Dermis blood vessel endothelial cell (primary cell): ENCODE results near the gene SFXN5. TPM values are rescaled to one million over a fixed set of nuclear protein-coding genes. Genes with fewer than 3 reads are reported as not detected.
"Not testable (repeated sequence)": the region's sequence is repeated elsewhere in the genome, so short reads cannot be mapped to it uniquely, and the experiment has no call there.

ENCODE experiments used
- DNase-seq: peaks from one replicate; pipeline ENCODE4 v3.0.0; 2010
- total RNA-seq: library from RNA; depleted of rRNA; stranded (reverse); fragments of >200 nt; gene quantifications from 2 replicates; pipeline ENCODE4 v1.2.3, GENCODE V29; 2014

The SFXN5 gene, protein sequence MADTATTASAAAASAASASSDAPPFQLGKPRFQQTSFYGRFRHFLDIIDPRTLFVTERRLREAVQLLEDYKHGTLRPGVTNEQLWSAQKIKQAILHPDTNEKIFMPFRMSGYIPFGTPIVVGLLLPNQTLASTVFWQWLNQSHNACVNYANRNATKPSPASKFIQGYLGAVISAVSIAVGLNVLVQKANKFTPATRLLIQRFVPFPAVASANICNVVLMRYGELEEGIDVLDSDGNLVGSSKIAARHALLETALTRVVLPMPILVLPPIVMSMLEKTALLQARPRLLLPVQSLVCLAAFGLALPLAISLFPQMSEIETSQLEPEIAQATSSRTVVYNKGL
- total RNA-seq, result 16.3 and 16.5 TPM in 2 replicates

DNA sequence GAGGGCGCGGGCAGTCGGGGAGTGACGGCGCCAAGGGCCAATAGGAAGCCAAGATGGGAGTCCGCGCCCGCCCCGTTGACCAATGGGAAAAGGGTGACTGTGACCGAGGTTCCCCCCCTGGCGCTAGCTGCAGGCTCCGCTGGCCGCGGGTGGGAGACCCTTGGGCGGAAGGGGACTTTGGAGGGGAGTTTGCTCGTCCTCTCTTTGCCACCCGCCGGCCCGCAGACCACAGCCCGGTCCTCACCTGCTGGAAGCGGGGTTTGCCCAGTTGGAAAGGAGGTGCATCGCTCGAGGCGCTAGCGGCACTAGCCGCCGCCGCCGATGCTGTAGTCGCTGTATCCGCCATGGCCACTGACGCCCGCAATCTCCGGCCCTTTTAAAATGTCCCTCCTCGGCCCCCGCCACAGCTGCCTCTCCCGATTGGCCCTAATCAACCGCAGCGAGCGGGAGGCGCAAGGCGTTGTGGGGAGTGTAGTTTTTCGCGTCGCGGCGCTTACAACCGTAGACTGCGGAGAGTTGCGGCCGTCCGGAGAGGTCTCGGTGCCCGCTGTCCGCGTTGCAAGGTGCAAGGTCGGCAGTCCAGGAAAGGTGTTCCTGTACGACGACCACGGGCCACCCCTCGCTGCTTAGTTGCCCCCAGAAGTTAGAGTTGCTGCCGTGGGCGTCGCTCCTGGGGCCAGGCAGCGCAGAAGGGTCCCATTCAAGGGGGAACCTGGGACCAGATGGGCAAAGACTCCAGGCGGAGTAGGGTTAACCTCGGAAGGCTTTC is at the start of gene SFXN5:
Gene SFXN5 (minus strand): TSS at position 353 of the 769 bp plus-strand sequence. CDS start 7 bp downstream, at position 346.
- DNase-seq, result peak; percentile 97

DNA sequence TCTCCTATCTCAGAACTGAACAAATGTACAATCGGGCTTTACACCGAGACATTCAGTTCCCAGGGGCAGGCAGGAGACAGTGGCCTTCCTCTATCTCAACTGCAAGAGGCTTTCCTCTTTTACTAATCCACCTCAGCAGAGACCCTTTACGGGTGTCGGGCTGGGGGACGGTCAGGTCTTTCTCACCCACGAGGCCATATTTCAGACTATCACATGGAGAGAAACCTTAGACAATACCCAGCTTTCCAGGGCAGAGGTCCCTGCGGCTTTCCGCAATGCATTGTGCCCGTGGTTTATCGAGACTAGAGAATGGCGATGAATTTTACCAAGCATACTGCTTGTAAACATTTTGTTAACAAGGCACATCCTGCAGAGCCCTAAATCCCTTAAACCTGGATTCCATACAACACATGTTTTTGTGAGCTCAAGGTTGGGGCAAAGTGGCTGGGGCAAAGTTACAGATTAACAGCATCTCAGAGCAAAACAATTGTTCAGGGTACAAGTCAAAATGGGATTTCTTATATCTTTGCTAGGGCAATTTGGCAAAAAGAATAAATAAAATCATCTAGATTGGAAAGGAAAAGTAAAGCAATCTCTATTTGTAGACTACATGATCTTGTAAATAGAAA is 48.2 kb upstream of the SFXN5 start:
- not testable (repeated sequence) for DNase-seq

DNA sequence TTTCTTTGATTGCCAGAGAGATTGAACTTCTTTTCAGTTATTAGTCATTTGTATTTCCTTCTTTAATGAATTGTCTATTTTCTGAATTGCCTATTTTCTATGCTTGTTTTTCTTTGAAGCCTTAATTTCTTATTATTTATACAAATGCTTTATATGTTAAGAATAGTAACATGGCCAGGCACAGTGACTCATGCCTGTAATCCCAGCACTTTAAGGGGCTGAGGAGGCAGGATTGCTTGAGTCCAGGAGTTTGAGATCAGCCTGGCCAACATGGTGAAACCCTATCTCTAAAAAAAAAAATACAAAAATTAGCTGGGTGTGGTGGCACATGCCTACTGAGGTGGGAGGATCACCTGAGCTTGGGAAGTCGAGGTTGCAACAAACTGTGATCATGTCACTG is 45.9 kb upstream of the SFXN5 start:
- DNase-seq, result no peak

DNA sequence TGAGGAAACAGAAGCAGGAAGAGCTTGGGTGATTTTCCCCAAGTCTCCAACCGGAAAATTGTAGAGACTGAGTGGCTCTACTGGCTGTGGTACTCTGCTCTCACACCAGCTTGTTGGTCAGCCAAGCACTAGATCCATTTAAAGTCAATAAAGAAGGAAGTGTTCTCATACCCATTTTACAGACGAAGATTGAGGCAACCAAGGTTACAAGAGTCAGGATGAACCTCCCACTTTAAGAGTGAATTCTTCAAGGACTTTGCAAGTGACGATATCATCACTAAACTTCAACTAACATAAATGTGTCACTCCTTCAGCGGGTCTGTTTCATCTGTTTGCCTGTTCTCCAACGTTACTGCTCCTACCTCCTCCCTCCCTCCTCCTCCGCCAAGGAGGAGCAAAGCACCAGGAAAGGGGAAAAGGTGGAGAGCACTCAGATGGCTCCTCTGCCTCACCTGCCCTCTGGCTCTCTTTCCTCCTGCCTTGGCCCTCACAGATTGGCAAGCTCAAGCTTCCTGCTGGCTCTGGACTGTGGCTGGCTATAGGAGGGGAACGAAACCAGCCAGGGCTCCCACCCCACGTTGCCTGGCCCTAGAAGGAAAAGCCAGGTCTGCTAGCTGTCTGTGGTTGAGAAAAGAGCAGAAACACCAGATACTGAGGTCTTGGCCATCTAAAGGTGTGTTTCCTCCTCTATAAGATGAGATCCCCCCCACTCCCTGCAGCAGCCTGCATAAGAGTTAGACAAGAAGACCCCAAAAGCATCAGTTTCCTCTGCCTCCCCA is 44.9 kb upstream of the SFXN5 start:
- no peak for DNase-seq

DNA sequence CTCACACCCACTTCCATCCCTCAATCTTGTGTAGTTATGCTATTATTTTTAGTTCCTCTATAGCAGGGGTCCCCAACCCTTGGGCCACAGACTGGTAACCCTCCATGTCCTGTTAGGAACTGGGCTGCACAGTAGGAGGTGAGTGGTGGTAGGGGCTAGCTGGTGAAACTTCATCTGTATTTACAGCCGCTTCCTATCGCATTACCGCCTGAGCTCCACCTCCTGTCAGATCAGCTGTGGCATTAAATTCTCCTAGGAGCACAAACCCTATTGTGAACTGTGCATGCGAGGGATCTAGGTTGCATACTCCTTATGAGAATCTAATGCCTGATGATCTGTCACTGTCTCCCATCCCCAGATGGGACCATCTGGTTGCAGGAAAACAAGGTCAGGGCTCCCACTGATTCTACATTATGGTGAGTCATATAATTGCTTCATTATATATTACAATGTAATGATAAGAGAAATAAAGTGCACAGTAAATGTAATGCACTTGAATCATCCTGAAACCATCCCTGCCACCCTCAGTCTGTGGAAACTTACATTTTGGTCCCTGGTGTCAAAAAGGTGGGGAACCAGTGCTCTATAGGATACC is 42.9 kb upstream of the SFXN5 start:
- DNase-seq, result no peak

DNA sequence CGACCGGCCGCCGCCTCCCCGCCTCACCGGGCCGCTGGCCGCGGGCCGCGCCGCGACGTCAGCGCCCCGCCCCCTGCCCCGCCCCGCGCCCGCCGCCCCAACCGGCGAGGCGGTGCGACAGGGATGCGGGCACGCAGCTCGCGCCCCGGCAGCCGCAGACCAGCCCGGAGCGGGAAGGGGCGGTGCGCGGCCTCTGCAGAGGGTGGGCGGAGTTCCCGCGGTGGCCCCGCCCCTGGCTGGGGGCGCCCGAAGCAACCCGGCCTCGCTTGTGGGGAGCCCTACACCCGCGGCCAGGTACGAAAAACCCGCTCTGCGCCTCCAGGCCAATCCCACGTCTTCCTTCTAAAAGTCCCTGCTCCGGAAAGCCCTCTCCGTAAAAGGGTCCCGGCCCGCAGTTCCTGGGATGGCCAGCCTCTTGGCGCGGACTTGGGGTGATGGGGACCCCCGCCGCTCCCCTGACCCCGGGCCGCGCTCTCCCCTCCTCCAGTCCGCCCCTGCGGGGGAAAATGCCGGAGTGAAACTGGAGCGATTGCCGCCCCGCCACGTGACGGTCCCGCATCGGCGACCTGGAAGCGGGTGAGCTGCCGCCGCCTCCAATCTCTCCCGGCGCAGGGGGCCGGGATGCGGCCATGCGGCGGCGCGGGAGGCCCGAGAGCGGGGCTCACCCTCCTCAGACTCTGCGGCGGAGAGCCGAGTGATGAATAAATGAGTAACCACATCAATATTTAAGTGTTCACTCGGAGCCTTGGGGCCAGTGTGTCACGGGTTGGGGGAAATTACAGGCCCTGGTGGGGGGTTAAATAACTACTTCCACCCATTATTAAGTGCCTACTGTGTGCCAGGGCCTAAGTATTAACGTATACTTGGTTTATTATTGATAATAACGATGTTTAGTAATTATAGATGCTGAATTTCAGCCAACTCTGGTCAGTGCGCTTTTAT is 41.7 kb upstream of the SFXN5 start, which contains the start of gene RAB11FIP5:
Gene RAB11FIP5 (minus strand): TSS at position 36 of the 942 bp plus-strand sequence. CDS start 171 bp downstream, outside the sequence.
- peak; percentile 81 for DNase-seq

DNA sequence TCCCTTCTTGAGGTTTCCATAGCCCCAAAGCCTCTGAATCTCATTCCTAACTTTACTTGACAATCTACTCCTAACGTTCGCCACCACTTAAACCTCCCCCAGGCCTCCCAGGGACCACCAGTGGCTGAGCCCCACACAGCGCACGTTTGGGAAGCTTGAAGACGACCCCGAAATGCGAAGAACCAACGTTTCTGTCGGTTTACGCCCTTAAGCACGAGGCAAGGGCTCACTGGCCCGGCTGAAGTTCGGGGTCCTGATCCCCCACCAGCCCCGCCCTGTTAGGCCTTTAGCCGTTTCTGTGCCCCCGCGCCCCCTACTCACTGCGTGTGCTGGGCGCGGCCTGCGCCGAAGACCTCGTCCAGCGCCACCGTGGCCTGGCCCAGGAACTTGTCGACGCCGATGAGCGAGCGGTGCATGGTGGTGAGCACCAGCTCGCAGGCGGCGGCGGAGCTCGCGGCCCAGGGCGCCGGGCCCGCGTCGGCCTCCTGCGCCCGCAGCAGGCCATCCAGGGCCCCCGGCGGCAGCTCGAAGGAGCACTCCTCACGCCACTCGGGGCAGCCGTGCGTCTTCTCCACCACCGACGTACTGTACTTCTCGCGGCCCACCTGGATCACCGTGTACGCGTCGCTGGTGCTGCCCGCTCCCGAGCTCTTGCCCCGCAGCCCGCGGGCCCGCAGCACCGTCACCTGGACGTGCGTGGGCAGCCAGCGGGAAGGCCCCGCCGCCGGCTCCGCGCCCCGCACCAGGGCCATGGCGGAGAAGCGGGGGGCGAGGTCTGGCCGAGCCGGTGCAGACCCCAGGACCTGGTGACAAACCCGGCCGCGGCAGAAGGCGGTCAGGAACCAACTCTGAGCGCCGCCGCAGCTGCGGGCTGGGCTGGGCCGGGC is 40.8 kb upstream of the SFXN5 start:
- peak; percentile 68 for DNase-seq

DNA sequence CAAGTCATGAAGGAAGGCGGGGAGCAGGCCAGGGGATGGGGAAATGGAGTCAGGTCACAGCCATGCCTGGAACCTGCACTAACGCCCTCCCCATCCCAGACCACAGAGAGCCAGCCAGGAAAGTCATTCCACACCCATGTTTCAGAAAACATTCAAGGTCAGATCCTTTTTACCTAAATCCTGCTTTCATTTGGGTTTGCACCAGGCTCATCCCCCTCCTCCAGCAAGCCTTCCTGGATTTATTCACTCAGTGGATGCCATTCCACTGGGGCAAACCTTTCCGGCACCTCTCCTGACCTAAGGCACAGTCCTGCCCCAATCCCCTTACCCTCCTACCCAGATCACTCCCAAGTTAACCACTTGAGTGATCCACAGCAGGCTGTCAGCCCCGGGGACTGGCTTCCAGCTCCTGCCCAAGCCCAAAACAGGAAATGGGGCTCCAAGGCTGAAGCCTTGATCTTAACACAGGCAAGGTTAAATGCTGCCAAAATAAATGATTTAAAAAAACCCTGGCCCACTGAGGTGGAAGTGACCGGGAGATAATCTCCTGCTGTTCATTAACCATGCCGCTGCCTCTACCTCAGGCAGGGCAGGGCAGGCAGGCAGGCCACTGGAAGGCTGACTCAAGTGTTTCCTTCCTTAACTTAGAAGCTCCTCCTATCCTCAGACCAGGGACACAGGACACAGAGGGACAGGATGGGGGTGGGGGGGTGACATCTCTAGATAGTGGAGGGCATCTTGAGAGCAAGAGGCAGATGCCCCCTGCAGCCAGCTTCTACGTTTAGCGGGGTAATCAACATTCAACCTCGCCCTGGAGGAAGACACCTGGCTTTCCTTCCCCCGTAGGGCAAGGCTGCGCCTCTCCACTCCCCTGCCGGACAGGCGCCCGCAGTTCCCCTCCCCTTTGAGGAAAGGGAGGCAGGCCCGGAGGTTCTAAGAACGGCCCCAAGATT is 39.8 kb upstream of the SFXN5 start:
- peak; percentile 71 for DNase-seq

DNA sequence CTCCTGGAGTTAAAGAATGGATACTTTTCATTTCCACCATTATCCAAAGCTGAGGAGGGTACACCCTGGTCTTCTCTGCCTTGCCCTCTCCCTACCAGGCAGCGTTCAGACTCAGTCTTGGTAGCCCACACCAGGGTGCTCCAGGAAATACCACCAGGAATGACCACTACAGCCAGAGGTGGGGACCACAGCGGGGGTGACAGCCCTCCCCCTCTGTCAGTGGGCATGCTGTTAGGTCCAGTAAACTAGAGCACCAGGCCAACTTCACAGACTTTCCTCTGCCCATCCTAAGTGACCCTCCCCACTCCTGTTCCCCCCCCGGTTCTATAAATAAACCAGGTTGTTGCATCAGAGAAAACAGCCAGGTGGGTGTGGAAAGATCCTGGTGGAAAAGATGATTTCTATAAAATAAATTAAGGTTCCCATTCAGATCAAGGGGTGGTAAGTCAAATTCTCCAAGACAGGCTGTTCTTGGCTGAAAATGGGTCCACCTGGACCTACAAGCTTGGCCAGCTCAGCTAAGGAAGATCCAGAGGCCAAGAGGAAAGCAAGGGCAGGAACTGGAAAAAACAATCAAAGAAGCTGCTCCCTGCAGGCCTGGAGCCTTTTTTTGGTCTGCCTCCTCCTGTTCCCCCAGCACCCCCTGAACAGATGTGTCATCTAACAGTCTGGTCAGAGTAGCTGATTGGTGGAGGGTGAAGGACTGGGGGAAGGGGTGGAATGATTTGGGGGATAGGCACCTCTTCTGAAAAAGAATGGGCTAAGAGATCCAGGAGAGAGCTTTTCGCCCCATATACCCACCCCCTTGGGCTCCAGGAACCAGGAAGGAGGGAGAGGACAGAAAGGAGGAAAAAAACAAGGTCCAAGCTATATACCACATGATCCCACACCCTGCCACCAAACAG is 38.9 kb upstream of the SFXN5 start:
- peak; percentile 28 for DNase-seq

DNA sequence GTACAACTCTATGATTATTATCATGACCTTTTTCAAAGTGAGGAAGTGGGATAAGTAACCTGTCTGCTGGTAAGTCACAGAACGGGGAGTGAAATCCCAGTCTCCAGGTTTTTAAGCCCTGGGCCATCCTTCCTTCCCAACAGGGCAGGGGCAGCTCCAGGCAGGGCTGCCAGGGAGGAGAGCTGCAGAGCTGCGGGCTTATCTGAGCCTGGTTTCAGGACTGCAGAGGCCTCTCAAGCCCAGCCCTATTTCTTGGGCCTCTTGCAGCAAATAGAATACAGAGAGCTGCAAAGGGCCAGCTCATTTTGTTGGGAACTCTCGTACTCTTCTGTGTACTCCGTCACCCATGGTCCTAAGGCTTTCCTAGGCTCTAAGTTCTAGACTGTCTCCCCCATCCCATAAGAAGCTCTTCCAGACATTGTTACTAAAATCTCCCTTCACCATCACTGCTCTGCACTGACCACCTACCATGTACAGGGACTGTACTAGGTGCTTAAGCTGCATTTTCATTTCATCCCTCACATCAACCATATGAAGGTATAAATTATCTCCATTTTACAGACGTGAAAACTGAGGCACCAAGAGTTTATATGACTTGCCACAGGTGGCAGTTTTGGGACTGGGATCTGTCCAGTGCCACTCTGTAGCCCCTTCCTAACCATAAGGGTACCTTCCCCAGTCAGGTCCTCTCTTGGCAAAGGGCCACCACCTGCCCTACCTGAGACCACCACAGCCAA is 38.1 kb upstream of the SFXN5 start:
- no peak for DNase-seq

DNA sequence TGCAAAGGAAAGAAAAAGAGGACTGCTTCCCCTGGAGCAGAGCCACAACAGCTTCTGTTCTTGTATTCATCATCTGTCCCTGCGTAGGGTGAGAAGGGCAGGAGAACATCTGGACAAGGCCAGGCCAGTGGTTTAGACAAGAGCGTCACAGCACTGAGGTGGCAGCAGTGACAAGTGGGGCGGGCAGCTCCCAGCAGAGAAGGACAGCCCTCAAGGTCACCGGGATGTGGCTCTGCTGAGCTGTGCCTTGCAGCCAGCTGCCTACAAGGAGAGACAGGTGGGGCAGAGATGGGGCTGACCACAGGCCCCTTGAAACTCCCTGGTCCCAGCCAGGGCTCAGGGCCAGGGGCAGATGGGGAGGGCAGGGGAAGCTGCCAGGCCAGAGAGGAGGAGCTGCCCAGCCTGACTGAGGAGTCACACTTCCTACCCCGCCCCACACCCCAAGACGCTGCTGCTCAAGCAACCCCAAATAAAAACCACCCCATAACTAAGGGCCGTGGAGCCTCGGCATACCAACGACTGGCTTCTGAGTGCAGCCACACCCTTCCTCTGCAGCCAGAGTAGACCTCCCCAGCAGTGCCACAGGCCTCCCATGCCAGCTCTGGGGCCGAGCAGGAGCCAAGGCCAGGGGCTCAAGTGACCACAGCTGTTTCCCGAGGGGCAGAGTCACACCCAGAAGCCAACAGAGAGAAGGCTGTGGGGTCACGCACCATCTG is 35.9 kb upstream of the SFXN5 start:
- no peak for DNase-seq

DNA sequence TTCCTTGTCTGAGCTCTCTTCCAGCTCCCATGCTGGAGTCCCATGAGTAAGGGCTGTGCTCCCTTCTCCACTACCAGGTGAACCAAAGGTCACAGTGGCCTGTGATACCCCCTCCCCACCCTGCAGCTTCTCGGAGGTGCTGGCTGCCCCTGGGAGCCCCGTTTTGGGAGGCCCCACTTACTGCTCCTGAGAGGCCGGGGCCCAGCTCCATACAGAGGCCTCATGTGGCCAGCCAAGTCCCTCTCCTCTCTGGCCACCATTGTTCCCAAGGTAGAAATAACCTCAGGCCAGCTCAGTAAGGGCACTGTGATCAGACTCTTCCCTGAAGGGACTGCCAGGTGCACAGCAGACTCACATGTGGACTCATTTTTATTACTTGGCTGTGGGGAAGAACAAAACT is 35.3 kb upstream of the SFXN5 start:
- no peak for DNase-seq

DNA sequence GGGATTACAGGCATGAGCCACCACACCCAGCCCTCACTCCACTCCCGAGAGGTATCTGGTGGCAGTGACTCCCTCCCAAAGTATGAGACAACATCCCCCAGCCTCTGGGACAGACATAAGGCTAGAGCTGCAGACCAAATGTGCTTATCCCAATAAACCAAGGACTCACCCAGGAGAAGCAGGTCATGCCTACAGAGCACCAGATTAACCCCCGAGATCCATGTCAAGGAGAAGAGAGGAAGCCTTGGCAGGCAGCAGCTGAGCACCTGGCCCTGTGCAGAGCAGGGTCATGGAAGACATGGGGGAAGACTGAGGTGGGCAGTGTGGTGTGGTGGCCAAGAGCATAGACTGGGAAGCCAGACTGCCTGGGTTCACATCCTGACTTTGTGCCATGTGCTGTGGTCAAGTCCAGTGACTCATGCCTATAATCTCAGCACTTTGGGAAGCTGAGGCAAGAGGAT is 34.0 kb upstream of the SFXN5 start:
- no peak for DNase-seq

DNA sequence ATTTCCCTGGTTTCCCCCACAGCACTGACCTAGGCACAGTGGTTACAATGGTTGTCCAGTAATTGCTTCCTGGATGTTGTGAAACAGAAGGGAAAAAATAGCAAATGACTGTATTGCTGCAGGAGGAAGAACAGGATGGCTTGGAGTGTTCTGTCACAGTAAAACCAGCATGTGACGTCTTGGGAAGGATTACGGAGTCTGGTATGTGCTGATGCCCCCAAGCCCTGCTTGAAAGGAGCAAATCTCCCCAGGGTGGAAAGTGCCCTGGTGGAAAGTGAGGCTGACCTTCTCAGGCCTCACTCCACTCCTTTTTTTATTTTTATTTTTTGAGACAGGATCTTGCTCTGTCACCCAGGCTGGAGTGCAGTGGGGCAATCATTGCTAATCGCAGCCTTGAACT is 33.4 kb upstream of the SFXN5 start:
- DNase-seq, result no peak

DNA sequence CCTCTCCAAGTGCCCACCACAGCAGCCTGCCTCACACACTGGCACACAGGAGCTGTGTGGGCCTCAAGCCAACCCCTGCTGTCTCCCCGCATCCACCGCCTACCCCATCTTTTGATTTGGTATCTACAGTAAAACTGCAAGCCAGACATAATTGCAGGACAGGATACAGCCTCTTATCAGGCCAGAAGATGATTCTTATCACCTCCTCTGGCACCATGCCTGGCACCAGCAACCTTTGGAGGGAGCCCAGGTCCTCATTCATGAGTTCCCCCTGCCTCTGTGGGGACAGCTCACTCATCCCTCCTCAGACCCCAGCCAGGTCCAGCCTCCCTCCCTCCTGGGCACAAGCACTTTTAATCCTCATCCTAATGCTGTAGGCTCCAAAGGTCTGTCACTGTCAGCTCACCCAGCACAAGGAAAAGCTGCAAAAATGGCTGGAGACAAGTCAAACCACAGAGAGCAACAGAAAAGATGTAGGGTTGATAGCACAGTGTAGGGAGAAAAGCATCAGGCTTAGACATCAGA is 31.6 kb upstream of the SFXN5 start:
- DNase-seq, result no peak
